ELF-1 (cell line): ENCODE data around the gene HIVEP3.

Source experiments
- DNase-seq: peaks from one replicate; pipeline ENCODE4 v3.0.0-alpha.2; 2016; ENCODE audit warnings: low read depth, low spot score

HIVEP3 gene

DNA sequence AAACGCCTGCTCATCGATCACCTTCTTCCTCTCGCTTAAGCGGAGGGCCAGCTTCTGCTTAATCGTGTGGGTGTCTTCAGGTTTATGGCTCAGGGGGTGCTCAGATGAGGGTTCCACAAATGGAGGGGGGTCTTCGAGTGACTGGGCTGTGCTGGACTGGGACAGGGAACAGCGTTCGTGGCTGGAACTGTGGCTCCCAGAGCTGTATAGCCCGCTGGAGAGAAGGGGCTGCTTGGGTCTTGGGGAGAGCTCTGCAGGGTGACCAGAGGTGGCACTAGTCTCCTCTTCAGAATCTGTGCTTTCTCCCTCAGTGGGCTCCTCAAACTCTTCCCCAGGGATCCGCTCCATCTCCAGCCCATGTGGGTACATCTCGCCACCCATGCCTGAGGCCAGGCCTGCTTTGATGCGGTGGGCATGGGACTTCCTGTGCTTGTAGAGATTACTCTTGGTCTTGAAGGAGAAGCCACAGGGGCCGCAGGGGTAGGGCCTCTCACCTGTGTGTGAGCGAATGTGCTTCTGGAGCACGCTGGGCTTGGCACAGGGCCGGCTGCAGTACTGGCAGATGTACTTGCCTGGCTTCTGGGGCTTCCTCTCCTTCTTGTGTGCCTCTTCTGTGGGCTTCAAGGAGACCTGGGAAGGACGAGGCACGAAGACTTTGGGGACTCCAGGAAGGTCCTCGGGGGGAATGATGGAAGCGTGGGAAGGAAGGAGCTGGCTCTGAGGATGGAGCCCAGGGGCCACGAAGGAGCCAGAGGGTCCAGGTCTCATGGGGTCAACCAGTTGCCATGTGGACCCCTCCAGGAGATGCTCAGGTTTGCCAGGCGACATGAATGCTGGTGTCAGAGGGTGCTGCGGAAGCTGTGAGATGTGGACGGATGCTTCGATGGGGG lies 334.8 kb downstream of the HIVEP3 start:
- DNase-seq: no peak

DNA sequence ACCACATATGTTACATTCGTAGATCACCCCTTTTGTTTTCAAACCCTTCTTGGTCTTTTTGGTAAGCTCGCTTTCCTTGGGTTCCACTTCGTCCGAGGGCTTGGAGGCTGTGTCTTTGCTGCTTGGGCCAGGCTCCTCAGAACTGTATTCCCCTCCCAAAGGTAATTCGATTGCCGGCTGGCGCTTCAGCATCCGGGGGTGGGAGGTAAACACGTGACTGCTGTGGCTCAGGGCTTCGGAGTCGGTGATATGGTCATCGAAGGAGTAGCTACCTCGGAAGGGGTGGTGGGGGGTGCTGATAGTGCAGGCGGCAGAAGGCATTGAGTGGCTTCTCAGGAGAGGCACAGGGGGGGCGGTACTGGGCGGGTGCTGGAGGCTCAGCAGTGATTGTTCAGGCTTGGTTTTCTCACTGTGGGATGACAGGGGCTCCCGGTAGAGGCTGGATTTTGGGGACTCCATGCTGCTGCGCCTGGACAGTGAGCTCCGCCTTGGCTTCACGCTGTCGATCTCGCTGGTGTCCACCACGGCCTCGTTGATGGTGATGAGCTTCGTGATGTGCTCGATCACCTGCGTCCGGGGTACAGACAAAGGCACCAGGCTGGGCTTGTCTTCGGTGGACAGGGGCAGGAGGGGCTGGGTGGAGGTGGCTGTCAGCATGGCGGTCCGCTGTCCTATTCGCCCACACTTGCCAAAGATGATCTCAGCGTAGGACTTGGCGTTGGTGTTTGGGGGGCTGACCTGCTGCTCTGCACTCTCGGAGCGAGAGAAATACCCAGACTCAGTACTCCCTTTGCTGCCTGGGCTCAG lies 335.7 kb downstream of the HIVEP3 start:
- DNase-seq: no peak

DNA sequence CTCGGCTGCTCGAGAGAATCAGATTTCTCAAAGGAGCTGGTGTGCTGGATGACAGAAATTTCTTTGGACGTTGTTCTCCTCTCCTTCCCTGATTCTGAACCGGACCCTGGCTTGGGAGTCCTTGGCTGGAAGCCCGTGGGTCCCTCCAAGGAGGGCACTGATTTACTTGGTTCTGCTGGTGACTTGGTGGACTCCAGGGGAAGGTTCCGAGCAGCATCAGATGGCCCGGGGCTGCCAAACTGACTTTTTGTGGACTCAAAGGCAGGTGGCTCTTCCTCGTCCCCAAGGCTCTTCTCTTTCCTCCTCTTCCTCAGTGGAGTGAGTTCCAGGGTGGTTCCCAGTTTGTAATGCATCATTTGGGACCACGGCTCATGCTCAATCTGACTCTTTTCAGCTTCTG lies 336.4 kb downstream of the HIVEP3 start:
- no peak for DNase-seq

DNA sequence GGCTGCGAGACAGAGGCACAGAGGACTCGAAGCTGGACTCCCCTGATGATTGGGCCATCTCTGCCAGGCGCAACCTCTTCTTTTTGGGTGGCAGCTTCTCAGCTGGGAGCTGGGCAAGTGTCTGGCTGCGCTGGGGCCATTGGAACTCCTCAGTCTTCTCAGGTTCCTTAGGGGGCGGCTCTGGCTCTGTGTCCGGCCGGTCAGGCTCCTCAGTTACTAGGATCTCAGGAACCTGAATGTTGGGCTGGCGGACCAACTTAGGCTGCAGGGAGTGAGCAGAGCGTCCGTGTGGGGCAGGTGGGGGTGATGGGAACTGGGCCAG lies 336.8 kb downstream of the HIVEP3 start:
- no peak for DNase-seq

DNA sequence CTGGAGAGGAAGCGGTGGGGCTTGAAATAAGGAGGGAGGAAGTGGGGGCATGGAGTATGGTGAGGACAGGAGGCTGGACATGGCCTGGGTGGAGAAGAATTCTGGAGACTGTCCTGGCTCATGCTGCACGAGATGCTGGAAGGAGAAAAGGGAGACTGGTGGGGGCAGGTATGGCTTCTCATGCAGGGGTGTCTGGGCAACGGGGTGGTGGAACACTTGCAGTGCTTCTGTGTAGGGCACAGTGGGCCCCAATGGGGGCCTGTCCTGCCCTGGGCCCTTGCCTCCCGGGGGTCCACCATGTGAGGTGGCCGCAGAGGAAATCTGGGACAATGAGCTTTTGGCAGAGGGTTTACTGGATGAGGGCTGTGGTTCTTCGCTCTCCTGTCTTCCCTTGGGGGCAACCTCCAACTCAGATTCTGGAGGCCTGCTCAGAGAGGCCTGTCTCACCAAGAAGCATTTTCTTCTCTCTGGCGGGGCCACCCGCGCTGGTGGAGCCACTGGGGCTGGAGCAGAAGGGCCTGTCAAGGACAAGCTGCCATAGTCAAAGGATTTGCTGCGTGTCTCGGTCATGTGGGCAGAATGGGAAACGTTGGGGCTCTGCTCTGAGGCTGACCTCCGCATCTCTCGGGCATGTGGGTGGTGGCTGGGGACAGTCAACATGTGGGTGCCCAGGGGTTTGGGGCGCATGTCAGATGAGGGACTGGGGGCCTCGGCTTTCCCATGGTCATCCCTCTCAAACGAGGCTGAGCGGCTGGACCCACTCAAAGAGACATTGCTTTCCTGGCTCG lies 337.3 kb downstream of the HIVEP3 start:
- no peak for DNase-seq

DNA sequence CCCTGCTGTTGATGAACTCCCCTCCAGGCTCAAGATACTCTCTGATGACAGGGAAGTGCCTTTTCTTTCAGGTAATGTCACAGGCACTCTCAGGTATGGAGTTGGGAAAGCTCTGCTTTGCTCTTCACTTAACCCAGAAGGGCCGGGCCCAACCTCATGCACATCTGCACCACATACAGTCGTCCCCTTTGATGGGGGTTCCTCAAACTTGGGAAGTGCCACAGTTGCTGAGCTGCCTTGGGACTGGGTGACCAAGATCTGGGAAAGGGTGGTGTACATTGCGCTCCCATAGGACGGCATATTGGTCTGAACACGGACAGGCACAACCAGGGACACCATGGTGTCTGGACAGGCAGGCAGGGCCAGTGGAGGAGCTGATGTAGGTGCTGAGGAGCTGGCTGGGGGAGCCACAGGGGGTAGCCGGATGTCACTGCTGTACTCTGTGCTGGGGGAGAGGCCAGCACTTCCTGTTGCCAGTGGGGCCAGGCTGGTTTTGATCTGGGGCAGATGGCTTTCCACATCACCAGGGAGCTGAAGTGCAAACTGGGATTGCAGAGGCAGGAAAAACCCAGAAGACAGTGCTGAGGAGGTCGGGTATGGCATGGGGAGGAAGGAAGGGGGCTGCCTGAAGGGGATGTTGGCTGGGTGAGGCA lies 338.1 kb downstream of the HIVEP3 start:
- DNase-seq: no peak

DNA sequence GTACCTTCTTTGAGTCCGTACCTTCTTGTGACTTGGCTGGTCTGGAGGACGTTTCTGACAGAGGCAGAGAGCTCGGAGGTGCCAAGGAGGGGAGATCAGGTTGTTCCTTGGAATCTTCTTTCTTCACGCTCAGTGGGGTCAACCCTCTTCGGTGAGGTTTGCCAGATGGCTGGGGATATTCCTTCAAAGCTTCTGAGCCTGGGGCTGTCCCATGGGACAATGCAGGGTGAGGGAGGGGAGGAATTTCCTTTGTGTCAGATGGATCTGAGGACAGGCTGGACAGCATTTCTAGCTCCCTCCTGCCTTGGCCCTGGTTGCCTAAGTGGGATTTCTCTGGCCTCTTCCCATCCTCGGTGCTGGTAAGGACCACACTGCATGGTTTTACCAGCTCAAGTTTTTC lies 338.7 kb downstream of the HIVEP3 start:
- DNase-seq: peak; percentile 40

DNA sequence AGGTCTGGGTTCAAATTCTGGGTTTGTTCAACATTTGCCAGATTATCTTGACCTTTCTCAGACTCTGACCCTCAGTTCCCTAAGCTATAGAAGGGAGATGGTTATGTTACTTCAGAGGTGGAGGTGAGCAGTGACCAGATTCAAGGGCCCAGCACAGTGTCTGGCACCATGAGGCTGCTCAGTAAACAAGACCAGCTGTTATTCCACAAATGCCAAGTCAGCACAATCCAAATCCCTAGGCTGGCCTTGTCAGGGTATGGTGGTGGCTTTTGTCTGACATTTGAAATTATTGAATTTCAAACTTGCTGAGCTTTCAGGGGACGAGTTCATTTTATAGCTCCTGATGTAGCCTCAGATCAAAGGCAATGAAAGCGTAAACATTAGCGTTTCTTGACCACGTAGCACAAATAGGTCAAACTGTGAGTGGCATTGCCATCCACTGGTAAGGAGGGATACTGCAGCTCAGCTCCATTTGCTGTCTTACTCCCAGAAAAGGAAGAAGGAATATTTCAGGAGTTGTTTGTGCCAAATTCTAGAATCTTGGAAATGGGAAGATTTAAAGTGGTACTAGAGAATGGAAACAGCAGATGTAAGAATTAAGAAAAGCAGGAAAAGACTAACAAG lies 339.9 kb downstream of the HIVEP3 start:
- DNase-seq: peak; percentile 33

DNA sequence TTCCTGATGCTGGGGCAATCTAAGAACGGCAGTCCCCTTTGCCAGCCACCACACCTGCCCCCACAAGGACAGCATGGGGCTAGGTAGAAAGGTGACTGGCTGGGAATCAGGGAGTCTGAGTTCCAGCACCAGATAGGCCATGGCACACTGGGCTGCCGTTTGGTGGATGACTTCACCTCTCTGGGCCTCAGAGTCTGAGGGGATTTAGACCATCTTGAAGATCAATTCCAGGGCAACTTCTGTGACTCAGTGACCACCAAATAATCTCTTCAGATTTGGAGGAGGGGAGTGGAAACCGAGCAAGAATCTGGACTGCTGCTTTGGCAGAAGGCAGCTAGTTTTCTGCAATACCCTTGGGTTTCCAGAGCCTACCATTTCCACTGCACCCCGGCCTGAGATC lies 342.1 kb downstream of the HIVEP3 start:
- DNase-seq: no peak

DNA sequence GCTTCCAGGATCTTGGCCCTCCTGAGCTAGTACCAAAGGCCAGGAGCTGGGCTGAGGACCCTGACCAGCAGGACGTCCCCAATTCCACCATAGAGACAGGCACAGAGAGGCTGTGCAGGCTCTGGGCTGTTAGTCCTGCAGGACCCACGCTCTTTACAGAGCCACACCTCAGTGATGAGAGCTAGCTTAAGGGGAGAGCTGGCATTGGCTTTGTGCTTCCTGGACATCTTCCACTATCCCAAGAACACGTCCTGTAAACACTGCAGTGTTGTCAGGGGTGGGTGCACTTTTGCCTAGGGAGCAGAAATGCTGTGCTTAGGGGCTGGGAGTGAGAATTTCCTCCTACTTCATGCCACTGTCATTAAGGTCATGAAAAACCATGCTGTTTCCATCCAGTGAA lies 342.5 kb downstream of the HIVEP3 start:
- DNase-seq: no peak

DNA sequence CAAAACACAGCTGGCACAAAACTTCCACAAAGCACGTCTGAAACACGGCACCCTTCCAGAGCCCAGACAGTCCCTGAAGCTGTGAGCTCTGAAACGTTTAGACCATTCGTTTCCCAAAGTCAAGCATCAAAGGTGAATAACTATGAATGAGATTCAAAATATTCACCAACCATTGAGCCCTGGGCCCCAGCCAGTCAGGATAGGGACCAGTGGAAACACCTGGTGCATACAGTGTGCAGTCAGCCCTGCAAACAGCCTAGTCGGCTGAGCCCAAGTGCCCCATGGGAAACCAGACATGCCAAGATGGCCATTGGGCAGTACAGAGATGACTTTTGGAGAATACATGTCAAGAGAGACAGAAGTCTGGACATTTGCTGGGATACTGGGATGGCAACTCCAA lies 343.9 kb downstream of the HIVEP3 start:
- no peak for DNase-seq

DNA sequence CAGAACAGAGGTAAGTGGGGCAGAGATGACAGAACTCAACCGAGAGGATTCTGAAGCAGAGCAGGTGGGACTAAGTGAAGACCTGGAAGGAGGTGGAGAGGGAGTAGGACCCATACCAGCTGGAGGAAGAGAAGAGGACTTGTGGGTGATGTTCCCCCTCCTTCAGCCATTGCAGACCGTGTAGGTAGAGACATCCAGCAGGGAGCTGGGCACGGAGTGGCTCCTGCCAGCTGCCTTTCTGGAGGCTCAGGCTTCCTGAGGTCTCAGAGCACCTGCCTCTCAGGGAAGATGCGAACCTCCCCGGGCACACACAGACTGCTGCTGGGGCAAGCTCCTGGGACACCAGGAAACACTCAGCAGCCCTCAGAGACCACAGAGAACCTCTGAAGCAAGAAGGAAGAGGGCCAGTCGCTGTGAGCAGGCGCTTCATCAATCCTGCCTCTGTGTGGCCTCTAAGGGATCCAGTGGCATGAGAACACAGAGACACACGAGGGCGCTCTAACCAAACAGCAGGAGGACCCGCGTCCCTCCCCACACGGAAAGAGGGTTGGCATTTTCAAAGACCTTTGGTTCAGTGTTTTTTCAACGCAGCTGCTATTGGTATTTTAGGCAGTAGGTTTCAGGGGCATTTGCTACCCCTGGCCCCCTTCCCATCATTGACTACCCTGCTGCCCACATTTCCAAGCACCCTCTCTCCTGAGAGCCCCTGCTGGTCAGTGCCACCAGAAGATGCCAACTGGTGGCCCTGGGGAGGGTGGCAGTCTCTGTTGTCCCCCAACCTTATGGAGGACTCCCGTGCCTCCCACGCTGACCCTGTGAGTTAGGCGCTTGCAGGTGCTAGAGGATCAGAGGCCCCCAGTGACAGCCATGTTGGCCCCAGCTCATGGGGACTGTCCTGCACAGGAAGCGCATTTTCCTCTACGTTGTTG lies 344.7 kb downstream of the HIVEP3 start:
- peak; percentile 86 for DNase-seq

DNA sequence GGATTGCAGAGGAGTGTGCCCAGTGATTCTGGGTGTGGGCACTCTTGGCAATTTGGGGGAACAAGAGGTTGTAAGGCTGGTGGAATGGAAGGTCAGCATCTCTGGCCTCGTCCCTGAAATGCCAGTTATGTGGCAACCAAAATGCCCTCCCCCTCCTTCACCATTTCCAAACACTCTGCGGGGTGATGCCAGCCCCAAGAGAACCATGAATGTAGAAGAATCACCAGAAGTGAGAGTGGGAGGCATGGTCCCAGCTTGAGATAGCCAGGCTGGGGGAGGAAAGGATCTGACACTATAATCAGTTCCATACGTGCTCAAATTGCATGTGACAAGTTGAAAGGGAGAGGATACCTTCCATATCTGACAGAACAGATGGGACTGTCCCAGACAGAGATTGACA lies 345.5 kb downstream of the HIVEP3 start:
- no peak for DNase-seq

DNA sequence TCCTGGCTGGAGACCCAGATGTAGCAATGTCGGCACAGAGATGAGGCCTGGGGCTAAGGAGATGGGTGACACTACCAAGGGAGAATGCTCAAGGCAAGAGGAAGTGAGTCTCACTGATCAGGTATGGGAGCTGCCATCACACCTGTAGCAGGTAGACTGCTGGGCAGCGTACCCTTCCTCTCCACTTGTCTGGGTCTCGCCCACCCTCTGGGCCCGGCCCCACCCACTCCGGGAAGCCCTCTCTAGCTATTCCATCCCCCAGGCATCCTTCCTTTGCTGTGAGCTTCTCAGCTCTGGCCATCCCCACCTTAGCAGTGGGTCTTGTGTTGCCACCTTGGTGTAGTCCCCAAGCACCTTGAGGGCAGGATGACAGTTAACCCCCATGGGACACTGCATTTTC lies 346.5 kb downstream of the HIVEP3 start:
- DNase-seq: no peak

DNA sequence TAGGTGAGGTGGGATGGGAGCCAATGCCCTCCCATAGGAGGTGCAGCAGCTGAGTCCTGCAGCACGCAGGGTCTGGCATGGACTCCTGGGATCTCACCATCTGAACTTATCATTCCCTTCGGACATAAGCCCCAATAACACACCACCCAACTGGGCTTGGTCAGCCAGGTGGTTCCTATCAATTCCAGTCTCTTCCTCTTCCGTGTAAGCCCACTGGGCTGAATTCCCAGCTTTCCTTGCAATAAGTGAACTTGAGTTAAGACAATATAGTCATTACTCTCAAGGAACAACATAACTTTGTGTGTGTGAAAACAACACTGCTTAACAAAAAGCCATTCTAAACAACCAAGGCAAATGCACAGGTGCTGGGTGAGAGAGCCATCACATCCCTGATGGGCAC lies 347.7 kb downstream of the HIVEP3 start:
- DNase-seq: no peak

DNA sequence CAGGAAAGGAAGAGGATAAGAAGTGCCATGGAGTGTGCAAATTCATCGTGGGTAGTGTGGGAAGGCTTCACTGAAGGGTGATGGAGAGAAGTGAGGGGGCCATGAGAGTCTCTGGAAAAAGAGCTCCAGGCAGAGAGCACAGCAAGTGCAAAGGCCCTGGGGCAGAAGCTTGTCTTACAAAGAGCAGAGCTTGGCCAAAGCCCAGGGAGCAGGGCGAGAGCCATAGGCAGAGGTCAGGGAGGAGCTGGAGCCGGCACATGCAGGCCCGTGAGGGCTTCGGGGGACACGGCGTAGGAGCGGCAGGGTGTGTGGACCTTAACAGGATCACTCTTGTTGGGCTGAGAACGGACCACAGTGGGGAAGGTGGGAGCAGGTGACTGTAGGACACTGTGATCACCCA lies 350.5 kb downstream of the HIVEP3 start:
- DNase-seq: no peak

DNA sequence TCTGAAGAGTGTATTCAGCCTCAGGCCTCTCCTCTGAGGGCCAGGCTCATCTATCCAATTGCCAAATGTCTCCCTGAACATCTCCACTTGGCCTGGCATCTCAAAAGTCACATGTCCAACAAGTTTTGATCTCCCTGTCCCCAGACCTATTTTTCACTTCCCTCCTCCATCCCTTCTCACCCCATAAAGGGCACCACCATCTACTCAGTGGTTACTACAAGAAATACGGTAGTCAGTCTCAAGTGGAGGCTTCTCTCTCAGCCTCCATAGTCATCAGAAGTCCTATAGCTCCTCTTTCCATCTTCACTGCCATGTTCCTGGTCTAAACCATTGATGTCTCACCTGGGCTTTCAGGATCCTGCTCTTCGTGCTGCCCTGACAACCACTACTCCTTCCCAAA lies 351.8 kb downstream of the HIVEP3 start:
- DNase-seq: no peak

DNA sequence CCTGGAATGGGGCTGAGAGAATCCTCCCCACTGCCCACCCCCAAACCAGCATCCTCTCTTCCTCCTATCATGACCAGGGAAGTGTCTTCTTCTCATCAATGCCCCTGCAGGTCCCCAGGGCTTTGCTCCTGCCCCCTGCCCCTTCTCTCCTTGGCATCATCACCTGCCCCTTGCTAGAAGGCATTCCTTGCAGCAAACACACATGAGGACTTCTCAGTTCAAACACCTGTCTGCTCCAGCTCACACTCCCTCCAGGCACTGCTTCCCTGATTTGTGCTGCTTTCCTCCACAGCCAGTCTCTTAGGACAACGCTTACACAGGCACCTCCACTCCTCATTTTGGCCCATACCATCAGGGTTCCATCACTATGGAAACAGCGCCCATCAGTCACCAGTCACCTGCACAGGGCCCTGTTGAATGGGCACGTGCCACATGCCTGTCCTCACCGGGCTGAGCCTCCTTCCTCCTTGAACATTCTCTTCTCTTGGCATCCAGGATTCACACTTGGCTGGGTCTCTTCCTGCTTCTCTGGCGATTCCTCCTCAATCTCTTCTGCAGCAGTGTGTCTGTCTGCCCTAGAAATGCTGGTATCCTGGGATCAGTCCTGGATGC lies 352.3 kb downstream of the HIVEP3 start:
- DNase-seq: no peak

DNA sequence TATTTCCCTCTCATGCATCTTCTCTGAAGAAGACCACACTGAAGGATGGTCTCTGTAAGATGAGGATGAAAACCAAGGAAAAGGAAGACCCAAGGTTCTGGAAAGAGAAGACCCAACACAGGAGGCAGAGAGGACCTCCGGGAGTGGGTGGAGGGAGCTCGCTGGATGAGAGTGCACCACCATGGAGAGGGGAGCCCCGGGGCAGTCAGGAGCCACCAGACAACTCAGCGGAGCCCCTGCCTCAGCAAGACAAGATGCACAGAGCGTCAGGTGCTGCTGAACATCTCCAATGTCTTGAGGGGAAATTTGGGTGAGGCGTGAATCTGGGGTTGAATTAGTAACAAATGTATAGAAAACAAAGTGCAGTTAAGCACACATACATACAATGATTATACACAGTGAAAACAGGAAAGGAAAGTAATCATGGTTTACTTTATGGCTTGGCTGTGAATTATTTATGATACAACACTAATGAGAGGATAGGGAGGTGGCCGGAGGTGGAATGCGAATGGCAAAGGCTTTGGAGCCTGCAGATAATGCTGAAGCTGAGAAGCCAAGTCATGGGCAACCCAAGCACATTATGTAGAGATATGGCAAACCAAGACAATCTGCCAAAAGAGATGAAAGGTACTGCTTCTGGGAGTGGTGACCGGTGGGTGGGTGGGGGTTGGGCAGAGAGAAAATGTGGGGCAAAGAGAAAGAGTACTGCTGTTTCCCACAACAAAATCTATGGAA lies 353.8 kb downstream of the HIVEP3 start:
- DNase-seq: no peak
